Natural killer cell (primary cell): Measurements from ENCODE around the gene MAU2. TPM values are rescaled to one million over a fixed set of nuclear protein-coding genes. Genes with fewer than 3 reads are reported as not detected.

Experiments used
- ATAC-seq, 3 donors: fragments of 150-1000 bp in 2 of 3; fragments of 200-7000 bp in 1 of 3; cut with Tn5 transposase; 1 replicate in 1 of 3; 2 replicates in 2 of 3; pipeline ENCODE4 v1.10.0; 2021; ENCODE audit warnings: mild to moderate bottlenecking in 2 of 3, moderate library complexity in 2 of 3
- DNase-seq, 2 donors: peaks; one replicate each; pipeline versions ENCODE4 v3.0.0 to v3.0.0-alpha.2; 2013 to 2021; ENCODE audit warnings: mixed read lengths in 1 of 2
- H3K27ac ChIP-seq: one replicate; pipeline ENCODE4 v1.5.1; 2013; ENCODE audit warnings: mild to moderate bottlenecking, low read length
- H3K27me3 ChIP-seq: one replicate; pipeline ENCODE4 v1.6.1; 2013; ENCODE audit warnings: low read length; ENCODE audit not compliant: control insufficient read depth, insufficient read depth
- H3K36me3 ChIP-seq: one replicate; pipeline ENCODE4 v1.6.1; 2013; ENCODE audit warnings: low read length; ENCODE audit not compliant: control insufficient read depth, insufficient read depth
- H3K4me1 ChIP-seq: one replicate; pipeline ENCODE4 v1.6.1; 2013; ENCODE audit warnings: low read length; ENCODE audit not compliant: control insufficient read depth, insufficient read depth
- H3K4me3 ChIP-seq: one replicate; pipeline ENCODE4 v1.5.1; 2013; ENCODE audit warnings: low read length
- H3K9me3 ChIP-seq: one replicate; pipeline ENCODE4 v1.6.1; 2013; ENCODE audit warnings: low read length; ENCODE audit not compliant: control insufficient read depth, insufficient read depth
- H3K27ac Mint-ChIP-seq, 2 donors: one replicate each; pipeline ENCODE4 v1.8.0; 2022; ENCODE audit warnings: mild to moderate bottlenecking in 2 of 2, mixed read lengths in 2 of 2, moderate library complexity in 1 of 2
- H3K27me3 Mint-ChIP-seq, 2 donors: one replicate each; pipeline ENCODE4 v1.8.0; 2022; ENCODE audit warnings: low read depth in 2 of 2, mixed read lengths in 2 of 2
- H3K36me3 Mint-ChIP-seq: one replicate; pipeline ENCODE4 v1.8.0; 2022; ENCODE audit warnings: mixed read lengths
- H3K4me1 Mint-ChIP-seq, 2 donors: one replicate each; pipeline ENCODE4 v1.8.0; 2022; ENCODE audit warnings: mixed read lengths in 2 of 2
- H3K4me3 Mint-ChIP-seq: one replicate; pipeline ENCODE4 v1.8.0; 2022; ENCODE audit warnings: mild to moderate bottlenecking, moderate library complexity, mixed read lengths
- H3K9me3 Mint-ChIP-seq, 2 donors: one replicate each; pipeline ENCODE4 v1.8.0; 2022; ENCODE audit warnings: mixed read lengths in 2 of 2
- WGBS: methylation state at CpG from one replicate; pipeline ENCODE4 v1.1.7; 2013; ENCODE audit warnings: missing lambda C conversion rate; ENCODE audit not compliant: insufficient coverage; 5-methylcytosine and 5-hydroxymethylcytosine counted together
- intact Hi-C: fragments of 100-400 bp; cut with micrococcal nuclease; formaldehyde crosslinking; loops from one replicate; pipeline ENCODE4 v1.14.2; 2022
- total RNA-seq, 4 donors: library from RNA; stranded (reverse); fragments of 120-200 nt in 1 of 4; gene quantifications; one replicate each; pipeline versions ENCODE4 v1.2.3 to v1.2.4, GENCODE V29; 2013 to 2022
- TF ChIP-seq, protein P1 (sequence below): fragments of 200-600 bp; IDR thresholded peaks from one replicate; pipeline ENCODE4 v1.8.0; 2022; ENCODE audit warnings: antibody characterized with exemption

MAU2 gene
- total RNA-seq, 3 donors from 2014 or later (not counting 1 experiment from before 2014, with no cell fraction given) = 144 to 164 (median 151) TPM

DNA sequence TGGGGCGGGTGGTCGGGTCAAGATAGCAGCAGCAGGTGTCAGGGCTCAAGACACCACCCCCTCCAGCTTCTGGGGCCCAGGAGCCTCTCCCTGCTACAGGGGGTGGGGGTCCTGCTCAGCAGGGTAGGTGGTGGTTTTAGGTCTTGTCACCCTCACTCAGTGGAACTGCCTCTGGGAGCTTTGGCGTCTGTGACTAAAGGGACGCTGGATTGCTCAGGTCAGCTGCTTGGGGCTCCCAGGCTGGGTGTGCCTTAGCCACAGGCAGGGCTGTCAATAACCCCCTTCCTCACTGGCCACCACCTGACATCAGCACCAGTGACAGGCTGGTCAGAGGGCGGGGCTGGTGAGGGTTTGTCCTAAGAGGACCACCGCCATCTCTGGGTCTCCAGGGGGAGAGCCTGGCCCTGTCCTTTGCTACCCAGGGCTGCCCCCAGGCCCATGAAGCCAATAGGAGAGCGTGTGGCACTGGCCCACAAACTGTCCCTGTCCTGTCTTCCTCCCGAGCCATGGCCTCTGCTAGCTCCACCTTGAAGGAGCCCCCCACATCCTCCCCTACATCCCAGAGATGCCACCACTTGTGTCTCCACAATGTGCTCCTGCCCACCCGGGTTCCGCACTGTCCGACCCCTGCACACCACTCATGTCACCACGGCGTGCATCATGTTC lies 36.4 kb downstream of the MAU2 start:
- ATAC-seq = no peak
- H3K36me3 ChIP-seq = peaks cover 48% of the 10 kb centered on the region

DNA sequence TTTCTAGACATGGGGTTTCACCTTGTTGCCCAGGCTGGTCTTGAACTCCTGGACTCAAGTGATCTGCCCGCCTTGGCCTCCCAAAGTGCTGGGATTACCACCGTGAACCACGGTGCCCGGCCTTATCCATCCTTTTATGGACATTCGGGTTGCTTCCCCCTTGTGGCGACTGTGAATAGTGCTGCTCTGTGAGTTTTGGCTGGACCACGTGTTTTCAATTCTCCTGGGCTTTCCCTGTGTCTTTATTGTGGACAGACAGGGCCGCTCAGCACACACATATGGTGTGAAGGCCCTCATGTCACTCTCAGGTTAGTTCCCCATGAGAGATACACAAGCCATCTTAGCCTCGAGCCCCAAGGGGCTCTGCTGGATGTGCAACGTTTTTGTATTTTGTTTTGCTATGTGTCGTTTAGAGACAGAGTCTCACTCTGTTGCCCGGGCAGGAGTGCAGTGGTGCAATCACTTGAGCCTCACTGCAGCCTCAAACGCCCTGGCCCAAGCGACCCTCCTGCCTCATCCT lies 40.5 kb downstream of the MAU2 start:
- peak; percentile 86 to 90 (median 86) for ATAC-seq
- Histone ChIP-seq H3K27me3 (no peaks in the 10 kb centered on the region), H3K4me3 (no peak overlapping the region), H3K36me3 (peaks cover 7% of the 10 kb centered on the region), H3K27ac (no peak overlapping the region), H3K9me3 (no peaks in the 10 kb centered on the region), H3K4me1 (peaks cover 28% of the 10 kb centered on the region)
- 17% methylated on average over 14 of the region's 14 CpGs for WGBS
- Mint-ChIP-seq H3K36me3 (no peaks in the 10 kb centered on the region), H3K27me3 (no peaks in the 10 kb centered on the region), H3K27ac (peak overlapping the region; percentile 45 to 86), H3K4me1 (peaks cover 14 to 23% of the 10 kb centered on the region in 2 donors), H3K4me3 (peak overlapping the region; percentile 35), H3K9me3 (no peaks in the 10 kb centered on the region)
- intact Hi-C loops = no loop called here
- TF ChIP-seq, protein P1, sequence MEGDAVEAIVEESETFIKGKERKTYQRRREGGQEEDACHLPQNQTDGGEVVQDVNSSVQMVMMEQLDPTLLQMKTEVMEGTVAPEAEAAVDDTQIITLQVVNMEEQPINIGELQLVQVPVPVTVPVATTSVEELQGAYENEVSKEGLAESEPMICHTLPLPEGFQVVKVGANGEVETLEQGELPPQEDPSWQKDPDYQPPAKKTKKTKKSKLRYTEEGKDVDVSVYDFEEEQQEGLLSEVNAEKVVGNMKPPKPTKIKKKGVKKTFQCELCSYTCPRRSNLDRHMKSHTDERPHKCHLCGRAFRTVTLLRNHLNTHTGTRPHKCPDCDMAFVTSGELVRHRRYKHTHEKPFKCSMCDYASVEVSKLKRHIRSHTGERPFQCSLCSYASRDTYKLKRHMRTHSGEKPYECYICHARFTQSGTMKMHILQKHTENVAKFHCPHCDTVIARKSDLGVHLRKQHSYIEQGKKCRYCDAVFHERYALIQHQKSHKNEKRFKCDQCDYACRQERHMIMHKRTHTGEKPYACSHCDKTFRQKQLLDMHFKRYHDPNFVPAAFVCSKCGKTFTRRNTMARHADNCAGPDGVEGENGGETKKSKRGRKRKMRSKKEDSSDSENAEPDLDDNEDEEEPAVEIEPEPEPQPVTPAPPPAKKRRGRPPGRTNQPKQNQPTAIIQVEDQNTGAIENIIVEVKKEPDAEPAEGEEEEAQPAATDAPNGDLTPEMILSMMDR = peak; percentile 79
- peak; percentile 71 to 89 for DNase-seq

More for the DNA sequence above, 36.4 kb downstream of the MAU2 start:
- Histone ChIP-seq H3K27ac (no peak overlapping the region), H3K9me3 (no peaks in the 10 kb centered on the region), H3K4me1 (peaks cover 10% of the 10 kb centered on the region), H3K27me3 (no peaks in the 10 kb centered on the region), H3K4me3 (no peak overlapping the region)
- WGBS = 97% methylated on average over 11 of the region's 13 CpGs
- peaks cover 6 to 20% of the 10 kb centered on the region in 2 donors for H3K4me1 Mint-ChIP-seq
- no peaks in the 10 kb centered on the region for H3K9me3 Mint-ChIP-seq
- no peak for DNase-seq
- peak overlapping the region; percentile 35 to 48 for H3K27ac Mint-ChIP-seq
- intact Hi-C loops = no loop called here
- no peaks in the 10 kb centered on the region for H3K36me3 Mint-ChIP-seq
- H3K4me3 Mint-ChIP-seq = no peak overlapping the region
- H3K27me3 Mint-ChIP-seq = no peaks in the 10 kb centered on the region
- TF ChIP-seq, protein P1 = no peak

DNA sequence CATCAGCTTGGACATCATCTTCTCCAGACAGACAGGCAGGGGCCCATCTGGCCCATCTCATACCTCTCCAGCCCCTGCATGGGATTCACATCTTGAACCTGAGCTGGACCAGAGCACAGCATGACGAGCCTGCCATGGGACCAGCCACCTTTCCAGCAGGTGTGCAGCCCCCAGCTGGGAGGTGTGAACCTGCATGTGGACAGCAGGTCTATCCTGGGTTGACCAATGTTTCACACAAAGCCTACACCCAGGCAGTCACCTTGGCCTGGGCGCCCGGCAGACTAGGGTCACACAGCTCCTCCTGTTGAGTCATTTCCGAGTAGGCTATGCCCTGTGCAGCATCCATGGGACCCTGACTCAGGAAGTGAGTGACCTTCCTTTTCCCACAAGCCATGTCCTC lies 41.4 kb downstream of the MAU2 start:
- Mint-ChIP-seq H3K27ac (peak overlapping the region; percentile 73 to 86), H3K27me3 (no peaks in the 10 kb centered on the region), H3K4me1 (peaks cover 14 to 29% of the 10 kb centered on the region in 2 donors), H3K4me3 (no peak overlapping the region), H3K9me3 (no peaks in the 10 kb centered on the region), H3K36me3 (no peaks in the 10 kb centered on the region)
- intact Hi-C loops = no loop called here
- no peak for ATAC-seq
- TF ChIP-seq, protein P1 = no peak
- Histone ChIP-seq H3K27ac (no peak overlapping the region), H3K9me3 (no peaks in the 10 kb centered on the region), H3K4me1 (peaks cover 38% of the 10 kb centered on the region), H3K4me3 (no peak overlapping the region), H3K27me3 (no peaks in the 10 kb centered on the region), H3K36me3 (peaks cover under 1% of the 10 kb centered on the region)
- DNase-seq = no peak
- 96% methylated on average over 4 of the region's 4 CpGs for WGBS
